K562 (cell line): Measurements from ENCODE around the gene RCN2. TPM values are rescaled to one million over a fixed set of nuclear protein-coding genes. Genes with fewer than 3 reads are reported as not detected.

ENCODE experiments used
- ATAC-seq: fragments of 200-7000 bp; cut with Tn5 transposase; 3 replicates; pipeline ENCODE4 v1.9.1; 2020; ENCODE audit warnings: moderate library complexity
- BruUV-seq: library from RNA; stranded (reverse); fragments of 400-500 nt; replicated peaks from 2 replicates; lab custom pipeline; 2021; lab: Mats Ljungman, UMichigan
- CTCF ChIA-PET: fragments of 300-600 bp; formaldehyde crosslinking; extraction: SDS; loops from one replicate; lab custom pipeline; 2021; ENCODE audit warnings: low intra/inter-chr PET ratio; lab: Yijun Ruan, JAX
- POLR2A ChIA-PET: fragments of 300-600, 350-650 bp; sonication (Branson Sonifier 250); formaldehyde crosslinking; extraction: SDS; loops from one replicate; lab custom pipeline; 2021; ENCODE audit warnings: antibody characterized with exemption, inconsistent platforms; lab: Yijun Ruan, JAX
- DNase-seq, 4 experiments: peaks; one replicate each; pipeline versions ENCODE4 v3.0.0 to v3.0.0-alpha.2; 2011 to 2018; ENCODE audit warnings: low spot score in 3 of 4, mixed read lengths in 3 of 4; ENCODE audit errors: extremely low read depth in 1 of 4
- FAIRE-seq: peaks from 2 replicates; lab custom pipeline; 2011; peaks lifted over from hg19 to GRCh38; lab: Jason Lieb, UNC
- H2AFZ ChIP-seq: 2 replicates; pipeline ENCODE4 v1.6.0; 2011; ENCODE audit warnings: low read depth, low read length, control low read depth, inconsistent platforms
- H3K27ac ChIP-seq: fragments of 200-600 bp; 3 replicates; pipeline ENCODE4 v1.8.0; 2011; ENCODE audit warnings: low read depth, mild to moderate bottlenecking, control low read depth, inconsistent platforms, low read length, moderate library complexity, mixed read lengths; ENCODE audit errors: extremely low read depth
- H3K27me3 ChIP-seq, 2 experiments: fragments of 300-600 bp in 1 of 2; 2 replicates in 1 of 2; 3 replicates in 1 of 2; pipeline versions ENCODE4 v1.6.0 to v1.8.0; 2011; ENCODE audit warnings: inconsistent platforms in 2 of 2, low read length in 2 of 2, mild to moderate bottlenecking in 1 of 2, mixed read lengths in 1 of 2, moderate library complexity in 1 of 2; ENCODE audit not compliant: control insufficient read depth in 2 of 2, insufficient read depth in 2 of 2
- H3K36me3 ChIP-seq: fragments of 300-600 bp; 3 replicates; pipeline ENCODE4 v1.8.0; 2011; ENCODE audit warnings: mild to moderate bottlenecking, low read length, inconsistent platforms; ENCODE audit not compliant: control insufficient read depth, insufficient read depth
- H3K4me1 ChIP-seq, 2 experiments: fragments of 200-600 bp in 1 of 2; replicated peaks in 1 of 2; 2 replicates in 1 of 2; 3 replicates in 1 of 2; pipeline versions ENCODE4 v1.5.1 to v1.8.0; 2011; ENCODE audit warnings: inconsistent platforms in 2 of 2, low read length in 2 of 2, mild to moderate bottlenecking in 1 of 2, mixed read lengths in 1 of 2, moderate library complexity in 1 of 2; ENCODE audit not compliant: control insufficient read depth in 2 of 2, insufficient read depth in 2 of 2
- H3K4me2 ChIP-seq: 2 replicates; pipeline ENCODE4 v1.6.1; 2011; ENCODE audit warnings: low read length, control low read depth, inconsistent platforms, mixed read lengths; ENCODE audit not compliant: insufficient read depth
- H3K4me3 ChIP-seq: fragments of 200-600 bp; sonication (generic), shearing (Covaris generic); 2 replicates; pipeline ENCODE4 v1.5.1; 2016; ENCODE audit warnings: control low read depth, inconsistent platforms
- H3K79me2 ChIP-seq: fragments of 200-600 bp; 3 replicates; pipeline ENCODE4 v1.8.0; 2011; ENCODE audit warnings: low read length, inconsistent platforms; ENCODE audit not compliant: control insufficient read depth, insufficient read depth
- H3K9ac ChIP-seq, 2 experiments: 2 replicates each; pipeline versions ENCODE4 v1.6.0 to v1.6.1; 2011; ENCODE audit warnings: low read depth in 2 of 2, low read length in 2 of 2, control low read depth in 1 of 2, inconsistent platforms in 1 of 2, mild to moderate bottlenecking in 1 of 2, mixed read lengths in 1 of 2; ENCODE audit not compliant: insufficient read depth in 1 of 2
- H3K9me1 ChIP-seq: one replicate; pipeline ENCODE4 v1.6.0; 2011; ENCODE audit warnings: inconsistent platforms, mild to moderate bottlenecking, low read length, moderate library complexity; ENCODE audit not compliant: control insufficient read depth, insufficient read depth
- H3K9me3 ChIP-seq: replicated peaks from 2 replicates; pipeline ENCODE4 v1.5.1; 2011; ENCODE audit warnings: low read depth, low read length, inconsistent platforms; ENCODE audit not compliant: control insufficient read depth, insufficient read depth
- H4K20me1 ChIP-seq: replicated peaks from 2 replicates; pipeline ENCODE4 v1.6.1; 2011; ENCODE audit warnings: low read length, inconsistent platforms, mixed read lengths; ENCODE audit not compliant: control insufficient read depth, insufficient read depth
- HMGN3 ChIP-seq: IDR thresholded peaks from 2 replicates; pipeline ENCODE4 v1.6.1; 2011; ENCODE audit warnings: borderline replicate concordance, low read depth, mild to moderate bottlenecking, mixed read lengths, low read length; ENCODE audit not compliant: insufficient read length; ENCODE audit errors: extremely low read depth
- KAT7 ChIP-seq: sonication (generic); formaldehyde crosslinking; IDR thresholded peaks from 2 replicates; pipeline ENCODE4 v1.8.0; 2022; ENCODE audit warnings: missing genetic modification reagents, mild to moderate bottlenecking, borderline replicate concordance
- KLF6 ChIP-seq: fragments of 250-450 bp; sonication (Bioruptor Pico); IDR thresholded peaks from 2 replicates; pipeline ENCODE4 v1.4.0; 2020; ENCODE audit warnings: mild to moderate bottlenecking, moderate library complexity, borderline replicate concordance
- NFIC ChIP-seq: fragments of 450-650 bp; IDR thresholded peaks from 2 replicates; pipeline ENCODE4 v1.6.1; 2017; ENCODE audit warnings: mild to moderate bottlenecking, inconsistent platforms
- NUFIP1 ChIP-seq: fragments of 450-650 bp; IDR thresholded peaks from 2 replicates; pipeline ENCODE4 v1.6.1; 2018; ENCODE audit not compliant: partially characterized antibody
- RUNX1 ChIP-seq: sonication (generic); IDR thresholded peaks from 2 replicates; pipeline ENCODE4 v1.6.1; 2016; ENCODE audit warnings: antibody characterized with exemption, low read depth
- ZKSCAN3 ChIP-seq: fragments of 250-450 bp; sonication (Bioruptor Pico); IDR thresholded peaks from 2 replicates; pipeline ENCODE4 v1.4.0; 2020
- WGBS: fragments of 100-300 bp; shearing (Covaris generic); methylation state at CpG from one replicate; pipeline ENCODE4 v1.1.6; 2016; ENCODE audit warnings: low coverage, mixed read lengths; ENCODE audit not compliant: insufficient coverage; ENCODE audit errors: missing lambda C conversion rate; 5-methylcytosine and 5-hydroxymethylcytosine counted together
- in situ Hi-C: fragments of 300-500 bp; cut with MboI; formaldehyde crosslinking; loops from 4 replicates; pipeline ENCODE4 v1.15.0; 2018; ENCODE audit warnings: inconsistent platforms, mixed read lengths
- intact Hi-C: fragments of 100-400 bp; cut with micrococcal nuclease; formaldehyde crosslinking; loops from 2 replicates; pipeline ENCODE4 v1.14.2; 2022
- polyA plus RNA-seq, 8 experiments: library from polyadenylated mRNA; depleted of rRNA in 4 of 8; stranded (reverse) in 5 of 8; unstranded in 3 of 8; fragments of >200 nt; fragmentation: Nextera tagmentation in 2 of 8; fragmentation: Illumina TruSeq in 1 of 8; extraction: Ambion mirVana in 2 of 8; extraction: Trizol in 1 of 8; gene quantifications; 2 replicates each; pipeline versions ENCODE4 v1.2.1 to v1.2.3, GENCODE V29; 2011 to 2014; ENCODE audit warnings: inconsistent platforms in 1 of 8, missing spikeins in 1 of 8
- total RNA-seq, 7 experiments: library from RNA; depleted of rRNA in 6 of 7; stranded (reverse); fragments of >200 nt in 6 of 7; fragmentation: Illumina TruSeq in 2 of 7; extraction: Trizol in 2 of 7; gene quantifications; 2 replicates each; pipeline versions ENCODE4 v1.2.1 to v1.2.3, GENCODE V29; 2011 to 2021; ENCODE audit warnings: low replicate concordance in 1 of 7

The RCN2 gene
- total and polyA plus RNA-seq, 9 of the 15 experiments (the other 6 are each of a cell fraction or from before 2014, with no cell fraction given), result 20.9 to 63.6 (median 52.8) TPM

GRCh38 chr15:76982756-76983155 is 51.2 kb downstream of the RCN2 start:
- no peak overlapping the region for H3K9ac ChIP-seq
- CTCF ChIA-PET, result no interaction called here
- BruUV-seq, result no TSS peak
- H3K79me2 ChIP-seq, result no peaks in the 10 kb centered on the region
- intact Hi-C loops, result no loop called here
- no peak overlapping the region for H2AFZ ChIP-seq
- TF ChIP-seq ZKSCAN3 (CRISPR knock-in tag) (no peak), KLF6 (CRISPR knock-in tag) (no peak)
- no peak overlapping the region for H3K4me2 ChIP-seq
- H3K27me3 ChIP-seq, result peaks cover 15 to 39% of the 10 kb centered on the region in 2 experiments
- no peak overlapping the region for H3K27ac ChIP-seq
- in situ Hi-C loops, result no loop called here
- FAIRE-seq (no peak), ATAC-seq (no peak), DNase-seq (no peak)
- peaks cover 0 to 8% of the 10 kb centered on the region in 2 experiments; a peak in 1 of 5 replicates for H3K4me1 ChIP-seq
- POLR2A ChIA-PET, result interaction anchor here (0.6 to 0.9 kb wide), 3 partner anchors 9 to 398 kb away, joined by 3 to 6 read pairs (median 5); partner anchors contain the start of gene RCN2
- no peaks in the 10 kb centered on the region for H3K36me3 ChIP-seq
- WGBS, result 1% methylated on average over 6 of the region's 6 CpGs
- no peaks in the 10 kb centered on the region for H3K9me1 ChIP-seq
- H3K9me3 ChIP-seq, result no peaks in the 10 kb centered on the region
- H4K20me1 ChIP-seq, result no peaks in the 10 kb centered on the region
- H3K4me3 ChIP-seq, result no peak overlapping the region

GRCh38 chr15:76983590-76984375 is 52.2 kb downstream of the RCN2 start:
- H3K79me2 ChIP-seq, result no peaks in the 10 kb centered on the region
- H3K9ac ChIP-seq, result no peak overlapping the region
- H3K36me3 ChIP-seq, result no peaks in the 10 kb centered on the region
- no peak for DNase-seq
- 3% methylated on average over 4 of the region's 4 CpGs for WGBS
- peaks cover 15 to 38% of the 10 kb centered on the region in 2 experiments for H3K27me3 ChIP-seq
- H4K20me1 ChIP-seq, result no peaks in the 10 kb centered on the region
- TF ChIP-seq NUFIP1 (no peak), HMGN3 (no peak), RUNX1 (no peak), NFIC (no peak), KAT7 (CRISPR knock-in tag) (no peak)
- TF ChIP-seq, all 486 proteins: peak for 0
- no peak overlapping the region for H3K4me2 ChIP-seq
- in situ Hi-C loops, result no loop called here
- H3K9me1 ChIP-seq, result no peaks in the 10 kb centered on the region
- CTCF ChIA-PET, result no interaction called here
- H3K9me3 ChIP-seq, result no peaks in the 10 kb centered on the region
- no peak overlapping the region for H2AFZ ChIP-seq
- no peak overlapping the region for H3K27ac ChIP-seq
- no peak for ATAC-seq
- H3K4me3 ChIP-seq, result no peak overlapping the region
- POLR2A ChIA-PET, result interaction anchor here (0.7 kb wide), 1 partner anchor 204 kb away, joined by 3 read pairs; no protein-coding TSS in a partner anchor
- H3K4me1 ChIP-seq, result peaks cover 6 to 8% of the 10 kb centered on the region in 2 experiments; a peak in 3 of 5 replicates
- intact Hi-C loops, result no loop called here
- BruUV-seq, result no TSS peak
- FAIRE-seq, result no peak
